HepG2 (cell line): ENCODE measurements around the gene ZNF526. TPM values are rescaled to one million over a fixed set of nuclear protein-coding genes. Genes with fewer than 3 reads are reported as not detected.

Experiments used
- ADNP ChIP-seq: sonication (generic); formaldehyde crosslinking; IDR thresholded peaks from 2 replicates; pipeline ENCODE4 v1.4.0; 2020; ENCODE audit warnings: missing genetic modification reagents
- ATF7 ChIP-seq, 2 experiments: fragments of 450-650 bp in 1 of 2; sonication (generic) in 1 of 2; formaldehyde crosslinking in 1 of 2; IDR thresholded peaks; 2 replicates each; pipeline versions ENCODE4 v1.4.0 to v1.6.1; 2016 to 2020; ENCODE audit warnings: antibody characterized with exemption in 1 of 2, mild to moderate bottlenecking in 1 of 2, missing genetic modification reagents in 1 of 2
- EP300 ChIP-seq, 3 experiments: sonication (generic) in 1 of 3; formaldehyde crosslinking in 1 of 3; IDR thresholded peaks; 2 replicates each; pipeline versions ENCODE4 v1.5.1 to v1.6.1; 2011 to 2020; ENCODE audit warnings: low read depth in 2 of 3, low read length in 2 of 3, borderline replicate concordance in 1 of 3, improper control_type of control experiment in 1 of 3, mild to moderate bottlenecking in 1 of 3, missing genetic modification reagents in 1 of 3, moderate library complexity in 1 of 3
- ETV5 ChIP-seq: IDR thresholded peaks from 2 replicates; pipeline ENCODE4 v1.6.1; 2018; ENCODE audit warnings: missing biosample characterization, missing genetic modification reagents, inconsistent platforms, borderline replicate concordance
- GATAD2A ChIP-seq: IDR thresholded peaks from 2 replicates; pipeline ENCODE4 v1.6.1; 2016
- HES4 ChIP-seq: sonication (generic); formaldehyde crosslinking; IDR thresholded peaks from 2 replicates; pipeline ENCODE4 v1.9.0; 2021; ENCODE audit warnings: mild to moderate bottlenecking, missing genetic modification reagents, borderline replicate concordance
- ISL2 ChIP-seq: sonication (generic); formaldehyde crosslinking; IDR thresholded peaks from 2 replicates; pipeline ENCODE4 v1.5.0; 2020; ENCODE audit warnings: missing genetic modification reagents
- ONECUT2 ChIP-seq: sonication (generic); formaldehyde crosslinking; IDR thresholded peaks from 2 replicates; pipeline ENCODE4 v1.4.0; 2020; ENCODE audit warnings: missing genetic modification reagents
- RXRB ChIP-seq: IDR thresholded peaks from 2 replicates; pipeline ENCODE4 v1.6.1; 2016; ENCODE audit warnings: borderline replicate concordance, missing genetic modification reagents, missing compliant biosample characterization
- ZBTB7A ChIP-seq: sonication (generic); formaldehyde crosslinking; IDR thresholded peaks from 2 replicates; pipeline ENCODE4 v1.8.0; 2022; ENCODE audit warnings: mild to moderate bottlenecking, missing genetic modification reagents
- ZC3H4 ChIP-seq: sonication (generic); formaldehyde crosslinking; IDR thresholded peaks from 2 replicates; pipeline ENCODE4 v1.4.0; 2020; ENCODE audit warnings: missing genetic modification reagents, borderline replicate concordance
- ZNF501 ChIP-seq: sonication (generic); formaldehyde crosslinking; IDR thresholded peaks from 2 replicates; pipeline ENCODE4 v1.5.1; 2020; ENCODE audit warnings: mild to moderate bottlenecking, moderate library complexity, missing genetic modification reagents
- polyA plus RNA-seq, 8 experiments: library from polyadenylated mRNA; depleted of rRNA in 3 of 8; stranded (reverse) in 7 of 8; unstranded in 1 of 8; fragments of >200 nt; fragmentation: Illumina TruSeq in 4 of 8; extraction: Trizol in 4 of 8; gene quantifications; 2 replicates each; pipeline versions ENCODE4 v1.2.1 to v1.2.3, GENCODE V29; 2011 to 2016; ENCODE audit warnings: low read depth in 4 of 8, missing spikeins in 1 of 8, mixed read lengths in 1 of 8; ENCODE audit not compliant: insufficient read depth in 1 of 8
- total RNA-seq, 5 experiments: library from RNA; depleted of rRNA; stranded (reverse); fragments of >200 nt; fragmentation: Illumina TruSeq; extraction: Trizol; gene quantifications; 2 replicates each; pipeline ENCODE4 v1.2.3, GENCODE V29; 2016; ENCODE audit warnings: low read depth in 1 of 5
- TF ChIP-seq, protein P1 (sequence below): sonication (generic); formaldehyde crosslinking; IDR thresholded peaks from 2 replicates; pipeline ENCODE4 v1.4.0; 2020; ENCODE audit warnings: missing genetic modification reagents, borderline replicate concordance
- TF ChIP-seq, protein P2 (sequence below): sonication (generic); formaldehyde crosslinking; IDR thresholded peaks from 2 replicates; pipeline ENCODE4 v1.4.0; 2020; ENCODE audit warnings: mild to moderate bottlenecking, missing genetic modification reagents
- TF ChIP-seq, protein P3 (sequence below): sonication (generic); formaldehyde crosslinking; IDR thresholded peaks from 2 replicates; pipeline ENCODE4 v1.4.0; 2020; ENCODE audit warnings: mild to moderate bottlenecking, missing genetic modification reagents
- TF ChIP-seq, protein P4 (sequence below): sonication (generic); formaldehyde crosslinking; IDR thresholded peaks from 2 replicates; pipeline ENCODE4 v1.4.0; 2020; ENCODE audit warnings: missing genetic modification reagents, low read depth, mild to moderate bottlenecking, borderline replicate concordance
- TF ChIP-seq, protein P5 (sequence below): sonication (generic); formaldehyde crosslinking; IDR thresholded peaks from 2 replicates; pipeline ENCODE4 v1.8.0; 2023; ENCODE audit warnings: mild to moderate bottlenecking, missing genetic modification reagents

Gene ZNF526
- total and polyA plus RNA-seq, 2 of the 13 experiments (the other 11 are each of a cell fraction or from before 2014, with no cell fraction given), result 3.3 to 8.4 TPM

DNA sequence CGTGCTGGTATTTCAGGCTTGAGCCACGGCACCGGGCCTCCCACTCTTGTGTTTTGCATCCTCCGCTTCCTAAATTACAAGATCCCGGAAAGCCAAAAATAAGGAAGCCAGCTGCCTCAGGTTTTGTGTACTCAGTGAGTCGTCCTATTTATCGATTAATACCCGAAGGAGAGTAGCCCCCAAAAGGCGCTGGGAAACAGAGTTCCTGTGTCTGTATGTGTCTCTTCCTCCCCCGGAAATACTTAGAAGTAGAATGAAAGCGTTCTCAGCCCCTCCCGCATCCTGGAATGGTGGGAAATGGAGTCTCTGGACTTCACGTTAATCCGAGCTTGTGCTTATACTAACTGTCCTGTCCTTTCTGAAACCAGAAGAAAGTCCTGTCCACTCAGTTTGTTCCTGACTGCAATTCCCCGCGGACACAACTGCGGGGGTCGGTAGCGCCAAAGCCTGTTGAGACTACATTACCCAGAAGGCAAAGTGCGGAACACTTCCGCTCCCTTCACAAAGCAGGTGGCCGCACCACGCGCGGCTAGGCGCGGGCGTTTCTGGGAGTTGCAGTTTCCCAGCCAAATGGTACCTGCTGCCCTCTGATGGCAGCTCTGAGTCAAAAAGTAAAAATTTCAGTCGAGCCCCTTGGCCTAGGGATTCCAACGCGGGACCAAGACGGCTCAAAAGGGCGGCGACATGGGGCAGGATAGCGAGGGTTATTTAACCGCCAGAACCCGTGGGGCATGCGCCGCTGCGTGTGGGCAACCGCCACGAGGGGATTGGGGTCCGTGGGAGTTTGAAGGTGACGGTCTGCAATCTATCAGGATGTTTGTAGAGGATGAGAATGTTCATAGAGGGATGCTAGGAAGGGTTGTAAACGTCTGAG lies 24.5 kb downstream of the ZNF526 start (continued):
- no peak for TF ChIP-seq ATF7 (IDR thresholded peaks at IDR 0.05)
- TF ChIP-seq ATF7 (CRISPR knock-in tag; IDR thresholded peaks at IDR 0.05), result no peak
- TF ChIP-seq, protein P1, sequence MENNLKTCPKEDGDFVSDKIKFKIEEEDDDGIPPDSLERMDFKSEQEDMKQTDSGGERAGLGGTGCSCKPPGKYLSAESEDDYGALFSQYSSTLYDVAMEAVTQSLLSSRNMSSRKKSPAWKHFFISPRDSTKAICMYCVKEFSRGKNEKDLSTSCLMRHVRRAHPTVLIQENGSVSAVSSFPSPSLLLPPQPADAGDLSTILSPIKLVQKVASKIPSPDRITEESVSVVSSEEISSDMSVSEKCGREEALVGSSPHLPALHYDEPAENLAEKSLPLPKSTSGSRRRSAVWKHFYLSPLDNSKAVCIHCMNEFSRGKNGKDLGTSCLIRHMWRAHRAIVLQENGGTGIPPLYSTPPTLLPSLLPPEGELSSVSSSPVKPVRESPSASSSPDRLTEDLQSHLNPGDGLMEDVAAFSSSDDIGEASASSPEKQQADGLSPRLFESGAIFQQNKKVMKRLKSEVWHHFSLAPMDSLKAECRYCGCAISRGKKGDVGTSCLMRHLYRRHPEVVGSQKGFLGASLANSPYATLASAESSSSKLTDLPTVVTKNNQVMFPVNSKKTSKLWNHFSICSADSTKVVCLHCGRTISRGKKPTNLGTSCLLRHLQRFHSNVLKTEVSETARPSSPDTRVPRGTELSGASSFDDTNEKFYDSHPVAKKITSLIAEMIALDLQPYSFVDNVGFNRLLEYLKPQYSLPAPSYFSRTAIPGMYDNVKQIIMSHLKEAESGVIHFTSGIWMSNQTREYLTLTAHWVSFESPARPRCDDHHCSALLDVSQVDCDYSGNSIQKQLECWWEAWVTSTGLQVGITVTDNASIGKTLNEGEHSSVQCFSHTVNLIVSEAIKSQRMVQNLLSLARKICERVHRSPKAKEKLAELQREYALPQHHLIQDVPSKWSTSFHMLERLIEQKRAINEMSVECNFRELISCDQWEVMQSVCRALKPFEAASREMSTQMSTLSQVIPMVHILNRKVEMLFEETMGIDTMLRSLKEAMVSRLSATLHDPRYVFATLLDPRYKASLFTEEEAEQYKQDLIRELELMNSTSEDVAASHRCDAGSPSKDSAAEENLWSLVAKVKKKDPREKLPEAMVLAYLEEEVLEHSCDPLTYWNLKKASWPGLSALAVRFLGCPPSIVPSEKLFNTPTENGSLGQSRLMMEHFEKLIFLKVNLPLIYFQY (CRISPR knock-in tag), result no peak
- TF ChIP-seq, protein P2, sequence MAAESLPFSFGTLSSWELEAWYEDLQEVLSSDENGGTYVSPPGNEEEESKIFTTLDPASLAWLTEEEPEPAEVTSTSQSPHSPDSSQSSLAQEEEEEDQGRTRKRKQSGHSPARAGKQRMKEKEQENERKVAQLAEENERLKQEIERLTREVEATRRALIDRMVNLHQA (CRISPR knock-in tag), result no peak
- peak; percentile 81 for TF ChIP-seq ETV5
- TF ChIP-seq ADNP (CRISPR knock-in tag), result no peak
- TF ChIP-seq, protein P3, sequence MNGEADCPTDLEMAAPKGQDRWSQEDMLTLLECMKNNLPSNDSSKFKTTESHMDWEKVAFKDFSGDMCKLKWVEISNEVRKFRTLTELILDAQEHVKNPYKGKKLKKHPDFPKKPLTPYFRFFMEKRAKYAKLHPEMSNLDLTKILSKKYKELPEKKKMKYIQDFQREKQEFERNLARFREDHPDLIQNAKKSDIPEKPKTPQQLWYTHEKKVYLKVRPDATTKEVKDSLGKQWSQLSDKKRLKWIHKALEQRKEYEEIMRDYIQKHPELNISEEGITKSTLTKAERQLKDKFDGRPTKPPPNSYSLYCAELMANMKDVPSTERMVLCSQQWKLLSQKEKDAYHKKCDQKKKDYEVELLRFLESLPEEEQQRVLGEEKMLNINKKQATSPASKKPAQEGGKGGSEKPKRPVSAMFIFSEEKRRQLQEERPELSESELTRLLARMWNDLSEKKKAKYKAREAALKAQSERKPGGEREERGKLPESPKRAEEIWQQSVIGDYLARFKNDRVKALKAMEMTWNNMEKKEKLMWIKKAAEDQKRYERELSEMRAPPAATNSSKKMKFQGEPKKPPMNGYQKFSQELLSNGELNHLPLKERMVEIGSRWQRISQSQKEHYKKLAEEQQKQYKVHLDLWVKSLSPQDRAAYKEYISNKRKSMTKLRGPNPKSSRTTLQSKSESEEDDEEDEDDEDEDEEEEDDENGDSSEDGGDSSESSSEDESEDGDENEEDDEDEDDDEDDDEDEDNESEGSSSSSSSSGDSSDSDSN (CRISPR knock-in tag), result peak; percentile 19; the same call in 1 of the 2 replicates
- peak; percentile 50; the same call in 1 of the 2 replicates for TF ChIP-seq ISL2 (CRISPR knock-in tag)
- peak; percentile 15; the same call in 1 of the 2 replicates for TF ChIP-seq GATAD2A (CRISPR knock-in tag)
- TF ChIP-seq HES4 (CRISPR knock-in tag), result no peak
- TF ChIP-seq ZNF501 (CRISPR knock-in tag), result peak; percentile 84; the same call in 1 of the 2 replicates
- peak; percentile 87 for TF ChIP-seq ONECUT2
- TF ChIP-seq EP300 (IDR thresholded peaks at IDR 0.05; ENCODE audit: low read depth in 2 of 2, low read length in 2 of 2), result 0 out of 4 replicates have a peak, but pooled peaks of 1 of the 2 experiments have one; percentile 37
- no peak for TF ChIP-seq EP300 (CRISPR knock-in tag; IDR thresholded peaks at IDR 0.05; ENCODE audit: borderline replicate concordance)
- TF ChIP-seq, protein P4, sequence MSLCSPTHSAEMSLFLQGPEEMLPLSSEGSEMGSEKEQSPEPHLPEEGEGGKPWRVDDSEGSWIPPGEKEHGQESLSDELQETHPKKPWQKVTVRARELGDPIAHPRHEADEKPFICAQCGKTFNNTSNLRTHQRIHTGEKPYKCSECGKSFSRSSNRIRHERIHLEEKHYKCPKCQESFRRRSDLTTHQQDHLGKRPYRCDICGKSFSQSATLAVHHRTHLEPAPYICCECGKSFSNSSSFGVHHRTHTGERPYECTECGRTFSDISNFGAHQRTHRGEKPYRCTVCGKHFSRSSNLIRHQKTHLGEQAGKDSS, result no peak
- TF ChIP-seq, protein P5, sequence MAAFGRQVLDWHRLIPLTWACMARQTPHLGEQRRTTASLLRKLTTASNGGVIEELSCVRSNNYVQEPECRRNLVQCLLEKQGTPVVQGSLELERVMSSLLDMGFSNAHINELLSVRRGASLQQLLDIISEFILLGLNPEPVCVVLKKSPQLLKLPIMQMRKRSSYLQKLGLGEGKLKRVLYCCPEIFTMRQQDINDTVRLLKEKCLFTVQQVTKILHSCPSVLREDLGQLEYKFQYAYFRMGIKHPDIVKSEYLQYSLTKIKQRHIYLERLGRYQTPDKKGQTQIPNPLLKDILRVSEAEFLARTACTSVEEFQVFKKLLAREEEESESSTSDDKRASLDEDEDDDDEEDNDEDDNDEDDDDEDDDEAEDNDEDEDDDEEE (CRISPR knock-in tag), result no peak
- TF ChIP-seq ZBTB7A (CRISPR knock-in tag), result no peak
- TF ChIP-seq ZC3H4, result no peak
- TF ChIP-seq RXRB, result peak; percentile 29; the same call in 1 of the 2 replicates
